HG02610 (cell line): ENCODE results near the gene STARD4.
A peak's percentile ranks its signal among the peaks of the same experiment; 100 is the strongest.

Experiments
- ATAC-seq: cut with Tn5 transposase; IDR thresholded peaks from one replicate; pipeline ENCODE4 v1.9.1; 2021; ENCODE audit warnings: mild to moderate bottlenecking, moderate library complexity; ENCODE audit not compliant: unreplicated experiment

Gene STARD4, protein sequence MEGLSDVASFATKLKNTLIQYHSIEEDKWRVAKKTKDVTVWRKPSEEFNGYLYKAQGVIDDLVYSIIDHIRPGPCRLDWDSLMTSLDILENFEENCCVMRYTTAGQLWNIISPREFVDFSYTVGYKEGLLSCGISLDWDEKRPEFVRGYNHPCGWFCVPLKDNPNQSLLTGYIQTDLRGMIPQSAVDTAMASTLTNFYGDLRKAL

GRCh38 chr5:111512375-111513130, at the start of gene STARD4:
Gene STARD4, minus strand, starts transcription at chr5:111512535. Its CDS starts 5,102 bp downstream, at chr5:111507433.
- ATAC-seq, result peak; percentile 91

GRCh38 chr5:111559680-111560079, 47.3 kb upstream of the STARD4 start:
- no peak for ATAC-seq

DNA sequence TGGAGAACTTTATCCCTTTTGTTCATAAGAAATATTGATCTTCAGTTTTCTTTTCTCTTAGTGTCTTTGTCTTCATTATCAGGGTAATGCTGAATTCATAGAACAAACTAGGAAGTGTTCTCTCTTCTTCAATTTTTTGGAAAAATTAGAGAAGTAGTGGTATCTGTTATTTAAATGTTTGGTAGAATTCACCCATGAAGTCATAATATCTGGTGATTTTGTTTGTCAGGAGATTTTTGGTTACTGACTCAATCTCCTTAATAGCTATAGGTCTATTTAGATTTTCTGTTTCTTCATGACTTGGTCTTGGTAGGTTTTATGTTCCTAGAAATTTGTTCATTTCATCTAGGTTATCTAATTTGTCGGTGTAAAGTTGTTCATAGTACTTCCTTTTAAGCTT, 45.4 kb upstream of the STARD4 start:
- ATAC-seq, result no peak

- ATAC-seq, result no peak
These were observed 44.8 kb upstream of the STARD4 start for GRCh38 chr5:111557111-111557510.

GRCh38 chr5:111556501-111556900, 44.2 kb upstream of the STARD4 start:
- ATAC-seq, result no peak

DNA sequence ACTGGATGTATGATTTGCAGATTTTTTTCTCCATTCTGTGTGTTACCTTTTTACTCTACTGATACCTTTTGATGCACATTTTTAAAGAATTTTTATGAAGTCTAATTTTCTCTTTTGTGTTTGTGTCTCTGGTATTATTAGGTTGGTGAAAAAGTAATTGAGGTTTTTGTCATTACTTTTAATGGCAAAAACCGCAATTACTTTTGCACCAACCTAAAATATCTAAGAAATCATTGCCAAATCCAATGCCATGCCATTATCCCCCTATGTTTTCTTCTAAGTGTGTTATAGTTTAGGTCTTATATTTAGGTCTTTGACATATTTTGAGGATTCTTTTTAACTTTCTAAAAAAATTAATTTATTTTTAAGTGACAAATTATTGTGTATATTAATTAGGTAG, 43.4 kb upstream of the STARD4 start:
- ATAC-seq, result no peak

- no peak for ATAC-seq
These were observed 41.5 kb upstream of the STARD4 start for GRCh38 chr5:111553868-111554267.

- ATAC-seq, result no peak
These were observed 40.6 kb upstream of the STARD4 start for GRCh38 chr5:111552896-111553295.

DNA sequence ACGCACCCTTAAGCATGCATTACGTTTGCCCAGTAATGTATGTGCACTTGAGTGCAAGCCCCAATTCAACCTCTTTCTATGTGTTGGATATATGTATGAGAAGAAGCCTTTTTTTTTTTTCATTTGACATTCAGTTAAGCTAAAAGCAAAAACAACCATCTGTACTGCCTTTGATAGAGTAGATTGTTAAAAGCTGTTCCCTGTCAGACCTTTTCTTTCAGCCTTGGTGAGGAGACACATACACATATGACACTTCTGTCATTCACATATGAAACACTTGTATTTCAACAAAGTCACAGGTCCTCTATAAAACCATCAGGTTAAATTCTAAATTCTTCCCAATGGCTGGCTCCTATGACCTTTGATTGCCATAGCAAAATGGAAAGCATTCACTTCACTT, 40.2 kb upstream of the STARD4 start:
- no peak for ATAC-seq

DNA sequence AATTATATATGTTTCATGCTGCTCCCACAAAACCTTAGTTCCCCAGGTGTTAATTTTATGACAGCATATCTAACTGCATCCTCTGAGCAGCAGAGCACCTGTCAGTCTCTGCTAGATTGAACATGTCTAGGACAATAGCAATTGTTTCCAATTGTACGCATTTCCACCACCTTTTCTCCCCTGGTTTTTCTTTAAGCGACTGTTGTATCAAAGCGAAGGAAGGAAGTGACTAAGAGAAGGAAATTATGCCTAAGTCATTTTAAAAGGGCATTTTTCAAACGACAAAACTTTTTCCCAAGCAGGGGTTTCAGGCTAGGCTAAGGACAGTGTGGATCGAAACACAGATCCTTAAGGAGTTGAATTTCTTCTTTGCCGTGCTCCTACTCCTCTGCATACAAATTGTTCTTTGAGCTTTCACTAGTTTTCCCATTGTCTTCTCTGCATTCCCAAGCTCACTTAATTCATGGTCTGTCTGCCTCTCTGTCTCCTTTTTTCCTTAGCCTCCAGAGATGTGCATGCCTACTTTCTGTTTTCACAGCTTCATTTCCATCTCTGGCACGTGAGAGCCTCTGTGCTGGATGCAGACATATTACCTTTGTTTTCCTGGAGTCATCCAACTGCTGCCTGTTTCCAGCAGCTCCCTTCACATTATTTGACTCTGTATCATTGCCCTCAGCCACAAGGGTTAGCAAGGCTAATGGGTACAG, 39.4 kb upstream of the STARD4 start:
- ATAC-seq, result no peak

DNA sequence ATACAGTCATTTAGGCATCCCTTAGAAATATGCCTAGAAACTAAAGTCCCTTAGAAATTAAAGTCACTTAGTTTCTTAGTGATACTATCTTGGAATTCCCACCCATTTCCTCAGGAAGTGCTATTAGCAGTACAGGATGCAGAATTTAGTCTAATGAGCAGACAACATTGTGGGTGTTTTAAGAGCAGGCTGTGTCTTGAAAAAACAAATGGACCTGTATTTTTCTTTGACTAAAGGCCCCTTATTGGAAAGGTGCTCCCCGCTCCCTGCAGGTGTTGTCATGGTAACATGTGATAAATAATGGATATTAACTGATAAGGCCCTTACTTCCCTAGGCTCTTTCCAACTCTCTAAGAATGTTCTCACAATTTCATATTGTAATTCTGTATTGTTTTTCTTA, 38.8 kb upstream of the STARD4 start:
- ATAC-seq, result no peak

DNA sequence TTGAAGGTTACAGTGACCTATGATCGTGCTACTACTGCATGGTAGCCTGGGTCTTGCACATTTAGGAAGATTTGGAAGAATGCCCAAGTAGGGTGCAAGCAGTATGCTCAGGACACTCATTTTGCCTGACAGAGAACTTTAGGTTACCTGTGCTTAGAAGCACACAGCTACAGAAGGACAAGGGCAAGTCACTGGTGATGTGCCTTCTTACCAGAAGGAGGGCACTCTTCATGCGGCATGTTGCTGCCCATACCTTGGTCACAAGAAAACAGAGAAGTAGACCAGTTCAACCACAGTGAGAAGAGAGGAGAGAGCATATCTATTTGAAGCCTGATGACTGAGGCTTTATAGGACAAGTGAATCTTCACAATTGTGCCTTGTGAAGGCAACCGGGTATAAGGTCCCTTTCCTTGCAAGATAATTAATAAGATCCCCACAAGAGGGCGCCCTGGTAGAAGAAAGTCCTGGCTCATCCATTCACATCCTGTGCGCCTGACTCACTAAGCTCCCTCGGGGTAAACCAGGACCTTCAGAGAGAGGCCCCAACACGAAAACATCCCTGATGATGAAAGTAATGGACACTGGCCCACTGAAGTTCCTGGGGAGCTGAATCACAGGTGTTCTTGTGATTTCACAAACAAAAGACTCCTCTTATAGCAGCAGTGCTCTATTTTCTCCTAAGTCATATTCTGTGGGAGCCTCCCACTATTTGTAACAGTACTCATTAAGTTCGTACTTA, 38.1 kb upstream of the STARD4 start:
- ATAC-seq, result peak; percentile 83

DNA sequence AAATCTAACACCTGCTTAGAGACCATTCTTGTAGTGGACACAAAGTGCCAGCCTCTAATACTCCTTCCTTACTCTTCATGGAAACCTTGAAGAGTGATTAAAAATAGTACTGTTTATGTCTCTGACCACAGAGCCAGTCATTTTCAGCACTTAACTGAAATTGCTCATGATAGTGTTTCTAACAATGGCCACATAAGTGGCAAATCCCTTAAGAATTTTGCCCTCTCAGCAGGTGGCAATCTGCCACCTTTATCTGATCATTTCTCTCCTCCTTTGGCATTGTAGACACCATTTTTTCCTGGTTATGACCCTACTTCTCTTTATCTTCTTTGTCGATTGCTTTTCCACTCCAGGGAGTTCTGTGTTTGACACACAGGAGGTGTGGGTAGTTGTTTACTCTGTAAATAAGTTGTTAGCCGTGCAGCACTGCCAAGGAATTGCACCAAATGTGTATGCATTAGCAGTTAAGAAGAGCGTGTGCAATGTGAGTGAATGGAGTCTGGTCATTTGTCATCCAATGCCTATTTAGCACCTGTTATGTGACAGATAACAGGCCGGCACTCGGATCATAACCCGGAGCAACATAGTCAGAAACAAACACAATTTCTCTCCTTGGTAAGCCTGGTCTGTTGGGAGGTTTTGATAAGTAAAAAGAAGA, 36.8 kb upstream of the STARD4 start:
- no peak for ATAC-seq

DNA sequence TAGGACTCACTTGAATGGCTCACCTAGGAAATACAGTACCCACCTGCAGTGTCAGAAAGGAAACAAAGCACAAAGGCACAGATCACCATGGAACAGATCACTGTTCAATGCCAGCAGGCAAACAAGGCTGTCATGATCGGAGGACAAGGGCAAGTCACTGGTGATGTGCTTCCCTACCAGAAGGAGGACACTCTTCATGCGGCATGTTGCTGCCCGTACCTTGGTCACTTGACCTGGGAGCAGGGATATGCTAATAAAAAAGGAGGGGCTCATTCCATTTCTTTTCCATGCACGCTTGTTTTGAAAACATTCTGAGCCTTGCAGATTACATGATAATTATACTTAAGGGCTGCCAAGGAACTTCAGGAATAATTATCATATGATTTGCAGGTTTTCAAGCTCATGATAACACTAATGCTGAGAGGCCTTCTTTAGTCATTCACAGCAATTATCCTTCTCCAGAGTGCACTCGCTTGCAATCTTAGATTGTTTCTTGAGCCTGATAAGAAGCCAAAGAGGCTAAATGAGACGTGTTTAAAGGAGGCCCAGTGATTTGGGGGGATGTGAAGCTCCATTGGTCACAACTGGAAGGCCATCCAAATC, 36.1 kb upstream of the STARD4 start:
- ATAC-seq, result no peak

DNA sequence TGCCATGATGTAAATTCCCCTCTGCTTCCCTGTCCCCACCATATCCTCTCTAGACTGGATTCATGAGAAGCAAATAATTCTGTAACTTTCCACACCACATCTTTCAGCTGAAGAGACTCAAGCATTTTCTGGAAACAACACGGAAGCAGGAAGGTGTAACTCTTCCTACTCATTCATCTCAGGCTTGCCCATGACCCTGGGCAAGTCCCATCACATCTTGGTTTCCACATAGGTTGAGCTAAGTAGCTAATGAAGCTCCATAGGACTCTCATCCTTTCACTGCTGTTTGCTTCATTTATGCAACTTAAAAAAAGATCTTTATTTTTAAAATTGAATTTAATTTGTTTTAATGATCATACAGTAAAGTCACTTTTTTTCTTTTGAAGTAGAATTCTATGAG, 32.7 kb upstream of the STARD4 start:
- no peak for ATAC-seq

DNA sequence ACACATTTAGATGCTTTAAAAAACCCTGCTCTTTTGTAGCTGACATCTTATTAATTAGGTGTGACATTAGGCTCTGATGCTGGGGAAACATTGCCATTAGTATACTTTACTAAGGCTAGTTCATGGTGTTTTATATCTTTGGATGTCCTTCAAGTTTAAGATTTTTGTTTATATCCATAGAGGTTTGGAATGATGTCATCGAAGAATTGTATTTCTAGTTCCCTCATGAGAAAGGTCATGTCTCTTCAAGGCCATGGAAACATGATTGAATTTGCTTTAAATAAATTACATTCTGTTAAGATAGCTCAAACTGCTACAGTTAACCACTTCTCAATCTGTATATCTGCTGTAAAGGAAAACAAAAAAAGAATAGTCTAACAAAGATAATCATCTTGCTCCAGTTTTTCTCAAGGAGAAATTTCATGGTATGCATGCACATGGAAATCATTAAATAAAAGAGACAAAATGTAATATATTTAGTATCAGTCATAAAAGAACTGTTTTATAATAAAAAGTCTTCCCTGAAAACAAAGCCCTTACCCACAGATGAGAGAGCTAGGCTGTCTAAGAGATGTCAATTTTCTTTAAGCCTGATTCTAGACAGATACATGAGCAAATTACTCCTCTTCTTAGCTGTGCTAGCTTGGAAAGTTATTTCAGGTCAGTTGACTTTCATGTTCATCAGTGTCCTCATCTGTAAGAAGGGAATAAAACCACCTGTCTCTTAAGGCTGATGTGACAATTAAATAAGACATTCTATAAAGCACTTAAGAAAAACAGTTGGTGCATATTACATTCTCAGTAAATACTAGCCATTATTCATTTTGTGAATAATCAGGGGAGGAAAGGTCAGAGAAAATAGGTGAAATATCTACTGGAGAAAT, 25.0 kb upstream of the STARD4 start:
- ATAC-seq, result no peak

GRCh38 chr5:111535879-111536549, 23.7 kb upstream of the STARD4 start:
- peak; percentile 62 for ATAC-seq

DNA sequence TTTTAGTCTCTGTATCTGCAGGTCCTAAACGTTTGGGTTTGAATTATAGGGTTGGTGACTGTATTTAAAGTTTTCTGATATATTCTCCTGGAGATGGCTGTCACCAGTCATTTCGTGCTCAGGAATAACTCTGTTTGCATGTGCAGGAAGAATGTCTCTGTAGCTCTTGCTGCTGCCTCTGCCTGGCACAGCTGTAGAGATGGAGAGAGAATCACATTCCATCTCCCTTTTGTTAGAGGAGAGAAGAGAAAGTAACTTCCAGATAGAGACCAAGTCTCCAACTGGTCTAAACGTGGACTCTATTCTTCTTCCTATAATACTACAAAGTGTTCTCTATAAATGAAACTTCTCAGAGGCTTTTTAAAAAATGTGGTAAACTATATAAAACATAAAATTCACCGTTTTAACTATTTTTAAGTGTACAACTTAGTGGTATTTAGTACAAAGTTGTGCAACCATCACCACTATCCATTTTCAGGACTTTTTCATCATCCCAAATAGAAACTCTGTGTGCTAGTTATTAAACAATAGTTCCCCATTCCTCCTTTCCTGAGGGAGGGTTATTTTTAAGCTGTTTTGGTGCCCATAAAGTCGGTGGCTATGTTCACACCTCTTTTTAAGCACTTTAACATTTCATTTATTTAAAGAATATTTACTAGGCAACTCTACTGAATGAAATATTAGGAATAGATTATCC, 20.7 kb upstream of the STARD4 start:
- ATAC-seq, result no peak
